HepG2 (cell line): ENCODE measurements around the gene CD3D. TPM values are rescaled to one million over a fixed set of nuclear protein-coding genes. Genes with fewer than 3 reads are reported as not detected.

Source experiments
- ATAC-seq: fragments of 200-7000 bp; cut with Tn5 transposase; 3 replicates; pipeline ENCODE4 v1.9.1; 2020; ENCODE audit warnings: mild to moderate bottlenecking, moderate library complexity
- BruUV-seq: library from RNA; stranded (reverse); fragments of 400-500 nt; replicated peaks from 2 replicates; lab custom pipeline; 2021; lab: Mats Ljungman, UMichigan
- CTCF ChIA-PET: fragments of 300-600 bp; formaldehyde crosslinking; extraction: SDS; loops from one replicate; lab custom pipeline; 2021; ENCODE audit warnings: low total read pairs, inconsistent platforms, low intra/inter-chr PET ratio; lab: Yijun Ruan, JAX
- POLR2A ChIA-PET: fragments of 350-600 bp; sonication (Branson Sonifier 250); formaldehyde crosslinking; loops from one replicate; lab custom pipeline; 2020; ENCODE audit warnings: antibody characterized with exemption, inconsistent platforms; lab: Yijun Ruan, JAX
- DNase-seq: peaks from one replicate; pipeline ENCODE4 v3.0.0-alpha.2; 2015; ENCODE audit warnings: low spot score
- FAIRE-seq: peaks from 3 replicates; lab custom pipeline; 2011; peaks lifted over from hg19 to GRCh38; lab: Jason Lieb, UNC
- H2AFZ ChIP-seq: one replicate; pipeline ENCODE4 v1.6.1; 2011; ENCODE audit warnings: low read length, inconsistent platforms
- H3K27ac ChIP-seq: fragments of 300-600 bp; 3 replicates; pipeline ENCODE4 v1.8.0; 2011; ENCODE audit warnings: mixed run types, mild to moderate bottlenecking, mixed read lengths, low read length, inconsistent platforms; ENCODE audit not compliant: insufficient read depth; ENCODE audit errors: extremely low read length
- H3K27me3 ChIP-seq, 2 experiments: fragments of 200-600 bp in 1 of 2; 2 replicates in 1 of 2; 3 replicates in 1 of 2; pipeline versions ENCODE4 v1.6.0 to v1.8.0; 2011; ENCODE audit warnings: low read length in 2 of 2, mild to moderate bottlenecking in 2 of 2, moderate library complexity in 2 of 2, inconsistent platforms in 1 of 2; ENCODE audit not compliant: insufficient read depth in 2 of 2, control insufficient read depth in 1 of 2
- H3K36me3 ChIP-seq, 2 experiments: fragments of 200-600 bp in 1 of 2; replicated peaks in 1 of 2; 2 replicates in 1 of 2; 3 replicates in 1 of 2; pipeline versions ENCODE4 v1.5.1 to v1.8.0; 2011; ENCODE audit warnings: low read length in 2 of 2, inconsistent platforms in 1 of 2; ENCODE audit not compliant: insufficient read depth in 2 of 2, control insufficient read depth in 1 of 2
- H3K4me1 ChIP-seq: 2 replicates; pipeline ENCODE4 v1.5.1; 2012; ENCODE audit warnings: low read length, inconsistent platforms; ENCODE audit not compliant: insufficient read depth
- H3K4me2 ChIP-seq: 2 replicates; pipeline ENCODE4 v1.6.0; 2011; ENCODE audit warnings: low read depth, low read length, inconsistent platforms
- H3K4me3 ChIP-seq, 3 experiments: fragments of 200-600 bp in 1 of 3; sonication (generic), shearing (Covaris generic) in 1 of 3; replicated peaks in 1 of 3; 2 replicates each; pipeline ENCODE4 v1.5.1; 2011 to 2016; ENCODE audit warnings: low read length in 3 of 3, inconsistent platforms in 2 of 3, low read depth in 2 of 3, mild to moderate bottlenecking in 2 of 3, control low read depth in 1 of 3, mixed read lengths in 1 of 3; ENCODE audit not compliant: insufficient read depth in 1 of 3
- H3K79me2 ChIP-seq: one replicate; pipeline ENCODE4 v1.6.1; 2011; ENCODE audit warnings: low read length, inconsistent platforms; ENCODE audit not compliant: insufficient read depth
- H3K9ac ChIP-seq: 2 replicates; pipeline ENCODE4 v1.6.0; 2011; ENCODE audit warnings: mild to moderate bottlenecking, low read depth, low read length, inconsistent platforms; ENCODE audit not compliant: insufficient read depth
- H3K9me3 ChIP-seq: 2 replicates; pipeline ENCODE4 v1.5.1; 2012; ENCODE audit warnings: mild to moderate bottlenecking, low read length
- H4K20me1 ChIP-seq: 2 replicates; pipeline ENCODE4 v1.6.0; 2011; ENCODE audit warnings: inconsistent platforms, mild to moderate bottlenecking, low read length, moderate library complexity; ENCODE audit not compliant: insufficient read depth
- ATM ChIP-seq: fragments of 450-650 bp; IDR thresholded peaks from 2 replicates; pipeline ENCODE4 v1.7.1; 2017; ENCODE audit warnings: mild to moderate bottlenecking, borderline replicate concordance
- NR2F6 ChIP-seq, 2 experiments: IDR thresholded peaks; 2 replicates each; pipeline ENCODE4 v1.6.1; 2016; ENCODE audit warnings: antibody characterized with exemption in 1 of 2, mild to moderate bottlenecking in 1 of 2
- ZNF20 ChIP-seq: sonication (generic); formaldehyde crosslinking; IDR thresholded peaks from 2 replicates; pipeline ENCODE4 v1.4.0; 2020; ENCODE audit warnings: mild to moderate bottlenecking, moderate library complexity, missing genetic modification reagents
- ZNF225 ChIP-seq: sonication (generic); formaldehyde crosslinking; IDR thresholded peaks from 2 replicates; pipeline ENCODE4 v1.4.0; 2020; ENCODE audit warnings: mild to moderate bottlenecking, missing genetic modification reagents
- ZNF629 ChIP-seq: sonication (generic); formaldehyde crosslinking; conservative IDR thresholded peaks from 2 replicates; pipeline ENCODE4 v1.5.0; 2020; ENCODE audit warnings: missing genetic modification reagents
- ZSCAN20 ChIP-seq: sonication (generic); formaldehyde crosslinking; IDR thresholded peaks from 2 replicates; pipeline ENCODE4 v1.4.0; 2020; ENCODE audit warnings: missing genetic modification reagents, mild to moderate bottlenecking, borderline replicate concordance
- WGBS: methylation state at CpG from one replicate; pipeline ENCODE4 v1.1.6; 2017; ENCODE audit warnings: low lambda C conversion rate; 5-methylcytosine and 5-hydroxymethylcytosine counted together
- in situ Hi-C: cut with HindIII; loops from 2 replicates; pipeline ENCODE4 v1.10.0; 2017; ENCODE audit warnings: low pct_unique_long_range_greater_than_20kb; ENCODE audit not compliant: extremely low pct_ligation_motif_present
- intact Hi-C: fragments of 100-400 bp; cut with micrococcal nuclease; formaldehyde crosslinking; loops from one replicate; pipeline ENCODE4 v1.10.0; 2022; ENCODE audit not compliant: unreplicated experiment
- polyA plus RNA-seq, 8 experiments: library from polyadenylated mRNA; depleted of rRNA in 3 of 8; stranded (reverse) in 7 of 8; unstranded in 1 of 8; fragments of >200 nt; fragmentation: Illumina TruSeq in 4 of 8; extraction: Trizol in 4 of 8; gene quantifications; 2 replicates each; pipeline versions ENCODE4 v1.2.1 to v1.2.3, GENCODE V29; 2011 to 2016; ENCODE audit warnings: low read depth in 4 of 8, missing spikeins in 1 of 8, mixed read lengths in 1 of 8; ENCODE audit not compliant: insufficient read depth in 1 of 8
- total RNA-seq, 5 experiments: library from RNA; depleted of rRNA; stranded (reverse); fragments of >200 nt; fragmentation: Illumina TruSeq; extraction: Trizol; gene quantifications; 2 replicates each; pipeline ENCODE4 v1.2.3, GENCODE V29; 2016; ENCODE audit warnings: low read depth in 1 of 5
- TF ChIP-seq, protein P1 (sequence below): sonication (generic); formaldehyde crosslinking; IDR thresholded peaks from 2 replicates; pipeline ENCODE4 v1.9.0; 2022; ENCODE audit warnings: low read depth, missing genetic modification reagents
- TF ChIP-seq, protein P2 (sequence below): sonication (generic); formaldehyde crosslinking; IDR thresholded peaks from 2 replicates; pipeline ENCODE4 v1.9.0; 2021; ENCODE audit warnings: missing genetic modification reagents, mild to moderate bottlenecking, borderline replicate concordance

The CD3D gene
- total and polyA plus RNA-seq, 2 of the 13 experiments (the other 11 are each of a cell fraction or from before 2014, with no cell fraction given): 0.66 to 6.6 TPM

DNA sequence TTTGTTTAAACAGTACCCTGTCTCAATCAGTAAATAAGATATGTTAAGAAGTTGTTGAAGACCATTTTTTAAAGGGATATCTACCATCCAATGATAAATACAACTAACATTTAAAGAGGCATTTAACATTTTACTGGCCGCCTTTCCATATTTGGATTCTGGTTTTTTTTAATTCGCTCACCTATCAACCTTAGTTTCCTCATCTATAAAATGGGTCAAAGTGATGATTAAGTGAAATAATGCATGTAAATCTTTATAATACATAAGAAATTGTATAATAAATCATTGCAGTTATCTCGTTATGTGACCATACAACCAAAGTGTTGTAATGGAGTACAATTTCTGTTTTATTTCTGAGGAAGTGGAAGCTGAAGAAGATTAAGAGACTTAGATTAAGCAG is 41.2 kb upstream of the CD3D start:
- Histone ChIP-seq H3K79me2 (no peaks in the 10 kb centered on the region), H3K4me2 (no peak overlapping the region), H3K9me3 (no peaks in the 10 kb centered on the region), H3K4me1 (no peaks in the 10 kb centered on the region), H3K27me3 (no peaks in the 10 kb centered on the region), H3K4me3 (no peak overlapping the region), H3K36me3 (peaks cover 27 to 83% of the 10 kb centered on the region in 2 experiments), H3K9ac (no peak overlapping the region), H4K20me1 (no peaks in the 10 kb centered on the region), H3K27ac (no peak overlapping the region), H2AFZ (no peak overlapping the region)
- no peak for FAIRE-seq
- ATAC-seq: no peak
- peak; percentile 30; the same call in 1 of the 2 replicates for TF ChIP-seq ZNF629
- TF ChIP-seq ZNF20: no peak
- TF ChIP-seq ZSCAN20 (CRISPR knock-in tag): no peak
- TF ChIP-seq, protein P1, sequence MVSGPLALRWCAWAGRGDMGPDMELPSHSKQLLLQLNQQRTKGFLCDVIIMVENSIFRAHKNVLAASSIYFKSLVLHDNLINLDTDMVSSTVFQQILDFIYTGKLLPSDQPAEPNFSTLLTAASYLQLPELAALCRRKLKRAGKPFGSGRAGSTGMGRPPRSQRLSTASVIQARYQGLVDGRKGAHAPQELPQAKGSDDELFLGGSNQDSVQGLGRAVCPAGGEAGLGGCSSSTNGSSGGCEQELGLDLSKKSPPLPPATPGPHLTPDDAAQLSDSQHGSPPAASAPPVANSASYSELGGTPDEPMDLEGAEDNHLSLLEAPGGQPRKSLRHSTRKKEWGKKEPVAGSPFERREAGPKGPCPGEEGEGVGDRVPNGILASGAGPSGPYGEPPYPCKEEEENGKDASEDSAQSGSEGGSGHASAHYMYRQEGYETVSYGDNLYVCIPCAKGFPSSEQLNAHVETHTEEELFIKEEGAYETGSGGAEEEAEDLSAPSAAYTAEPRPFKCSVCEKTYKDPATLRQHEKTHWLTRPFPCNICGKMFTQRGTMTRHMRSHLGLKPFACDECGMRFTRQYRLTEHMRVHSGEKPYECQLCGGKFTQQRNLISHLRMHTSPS (CRISPR knock-in tag): no peak
- no peak for TF ChIP-seq NR2F6 (IDR thresholded peaks at IDR 0.05)
- TF ChIP-seq NR2F6 (CRISPR knock-in tag; IDR thresholded peaks at IDR 0.05): no peak
- TF ChIP-seq ATM: no peak
- no peak for TF ChIP-seq ZNF225
- TF ChIP-seq, protein P2, sequence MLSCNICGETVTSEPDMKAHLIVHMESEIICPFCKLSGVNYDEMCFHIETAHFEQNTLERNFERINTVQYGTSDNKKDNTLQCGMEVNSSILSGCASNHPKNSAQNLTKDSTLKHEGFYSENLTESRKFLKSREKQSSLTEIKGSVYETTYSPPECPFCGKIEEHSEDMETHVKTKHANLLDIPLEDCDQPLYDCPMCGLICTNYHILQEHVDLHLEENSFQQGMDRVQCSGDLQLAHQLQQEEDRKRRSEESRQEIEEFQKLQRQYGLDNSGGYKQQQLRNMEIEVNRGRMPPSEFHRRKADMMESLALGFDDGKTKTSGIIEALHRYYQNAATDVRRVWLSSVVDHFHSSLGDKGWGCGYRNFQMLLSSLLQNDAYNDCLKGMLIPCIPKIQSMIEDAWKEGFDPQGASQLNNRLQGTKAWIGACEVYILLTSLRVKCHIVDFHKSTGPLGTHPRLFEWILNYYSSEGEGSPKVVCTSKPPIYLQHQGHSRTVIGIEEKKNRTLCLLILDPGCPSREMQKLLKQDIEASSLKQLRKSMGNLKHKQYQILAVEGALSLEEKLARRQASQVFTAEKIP: no peak
- ChIA-PET CTCF (no interaction called here), POLR2A (no interaction called here)
- in situ Hi-C loops (loop anchor here (10.0 kb wide), 1 partner anchor 111 kb away; no protein-coding TSS in a partner anchor), intact Hi-C loops (no loop called here)
- BruUV-seq: no TSS peak
- DNase-seq: no peak
- 95% methylated on average over 3 of the region's 3 CpGs for WGBS
